HG03045 (cell line): ENCODE measurements around the gene FIGNL2.
"Not testable (repeated sequence)": the region's sequence is repeated elsewhere in the genome, so short reads cannot be mapped to it uniquely, and the experiment has no call there.

Experiments used
- ATAC-seq: cut with Tn5 transposase; IDR thresholded peaks from one replicate; pipeline ENCODE4 v1.9.1; 2021; ENCODE audit warnings: mild to moderate bottlenecking, moderate library complexity; ENCODE audit not compliant: unreplicated experiment

Gene FIGNL2

GRCh38 chr12:51819736-51820525, 28.6 kb downstream of the FIGNL2 start:
- ATAC-seq: no peak

DNA sequence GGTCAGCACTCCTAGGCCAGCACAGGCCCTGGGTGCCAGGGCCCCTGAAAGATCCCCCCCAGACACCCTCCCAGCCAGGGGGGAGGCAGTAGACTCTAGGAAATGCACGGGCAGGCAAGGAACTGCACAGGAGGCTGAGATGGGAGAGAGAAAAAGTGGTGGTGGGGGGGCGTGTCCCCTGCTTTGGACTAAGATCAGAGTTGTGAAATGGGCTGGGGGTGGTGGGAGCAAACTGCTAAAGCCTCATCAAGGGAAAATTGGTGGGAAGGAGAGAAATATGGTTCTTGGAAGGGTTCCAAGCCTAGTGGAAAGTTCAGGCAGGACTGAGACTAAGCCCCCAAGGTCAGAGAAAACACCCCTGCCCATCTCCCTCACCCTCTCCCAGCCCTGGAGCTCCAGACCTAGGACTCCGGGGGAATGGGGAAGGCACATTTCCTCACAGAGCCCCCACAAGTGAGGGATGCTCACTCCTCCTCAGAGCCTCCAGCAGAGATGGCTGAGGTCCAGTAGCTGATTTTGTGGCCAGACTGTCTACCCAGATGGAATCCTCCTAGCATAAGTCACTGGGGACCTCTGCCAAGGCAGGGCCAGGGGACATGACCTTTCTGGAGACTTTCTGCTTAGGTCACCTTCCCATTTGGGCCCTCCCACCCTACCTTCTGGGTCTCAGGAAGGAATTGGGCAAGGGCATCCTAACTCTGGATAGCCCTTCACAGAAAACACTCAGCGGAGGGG, 29.8 kb downstream of the FIGNL2 start:
- ATAC-seq: no peak

- no peak for ATAC-seq
These were observed 30.4 kb downstream of the FIGNL2 start for GRCh38 chr12:51818086-51818485.

- ATAC-seq: no peak
These were observed 31.2 kb downstream of the FIGNL2 start for GRCh38 chr12:51817027-51817953.

GRCh38 chr12:51815571-51815970, 32.9 kb downstream of the FIGNL2 start:
- ATAC-seq: no peak

- ATAC-seq: no peak
These were observed 34.0 kb downstream of the FIGNL2 start for GRCh38 chr12:51814311-51815088.

GRCh38 chr12:51813931-51814310, 34.6 kb downstream of the FIGNL2 start:
- no peak for ATAC-seq

- no peak for ATAC-seq
These were observed 35.6 kb downstream of the FIGNL2 start for GRCh38 chr12:51812871-51813270.

DNA sequence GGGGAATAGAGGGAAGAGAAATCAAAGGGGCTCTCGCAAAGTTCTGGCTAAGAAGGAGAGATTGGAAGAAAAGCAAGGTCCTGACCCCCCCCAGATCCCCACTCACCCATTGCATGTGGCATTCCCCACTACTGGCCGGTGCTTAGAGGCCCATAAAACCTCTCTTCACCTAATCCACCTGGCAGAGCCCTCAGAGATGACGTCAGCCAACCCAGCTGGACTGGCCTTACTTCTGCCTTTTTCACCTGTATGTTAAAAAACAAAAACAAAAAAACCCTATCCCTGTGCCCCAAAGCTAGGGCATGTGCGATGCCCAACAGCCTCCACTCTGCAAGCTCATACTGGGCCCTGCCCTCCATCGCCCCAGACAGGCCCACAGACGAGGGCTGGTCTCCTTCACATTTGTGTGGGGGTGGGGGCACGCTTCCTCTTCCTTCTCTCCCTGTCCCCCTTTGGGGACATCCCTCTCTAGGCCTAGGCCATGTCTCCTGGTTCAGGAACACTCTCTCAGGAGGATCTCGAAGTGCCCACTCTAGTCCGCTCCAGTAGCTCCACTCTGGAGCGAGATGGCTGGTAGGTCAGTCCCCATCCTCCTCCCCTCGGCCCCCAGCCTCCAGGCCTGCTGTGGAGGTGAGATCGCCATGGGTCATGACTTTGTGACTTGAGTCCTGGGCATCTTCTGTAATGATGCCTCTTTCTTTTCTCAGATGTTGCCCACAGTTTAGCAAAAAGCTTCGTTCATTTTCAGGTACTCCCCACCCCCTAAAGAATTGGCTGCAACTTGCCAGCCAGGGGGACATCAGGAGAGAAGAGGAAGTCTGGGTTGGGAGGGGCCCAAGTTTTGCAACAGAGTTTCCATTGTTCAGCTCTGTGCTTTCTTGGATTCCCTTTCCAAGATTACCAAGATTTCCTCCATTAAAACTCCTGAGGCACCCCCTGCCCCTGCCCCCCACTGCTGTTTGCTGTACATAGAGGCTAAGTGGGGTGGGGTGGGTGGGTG, 37.0 kb downstream of the FIGNL2 start:
- no peak for ATAC-seq

DNA sequence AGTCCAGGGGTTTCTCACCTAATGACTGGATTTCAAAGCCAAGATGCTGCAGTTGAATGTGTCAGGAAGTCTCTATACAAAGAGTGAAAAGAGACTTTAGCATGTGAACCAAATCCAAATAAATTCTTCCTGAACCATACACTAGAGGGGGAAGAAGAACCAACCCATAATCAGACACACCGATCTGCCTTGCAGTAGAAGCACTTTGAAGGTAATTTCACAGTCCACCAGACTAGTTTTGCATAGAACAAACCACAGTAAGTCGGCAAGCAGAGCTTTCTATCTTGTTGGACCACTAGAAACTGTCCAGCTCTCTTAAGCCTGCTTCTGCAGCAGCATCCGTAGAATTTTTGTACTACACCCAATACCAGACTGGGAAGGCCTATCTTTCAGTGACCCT, 39.3 kb downstream of the FIGNL2 start:
- no peak for ATAC-seq

- no peak for ATAC-seq
These were observed 41.6 kb downstream of the FIGNL2 start for GRCh38 chr12:51806896-51807295.

GRCh38 chr12:51801027-51801426, 47.5 kb downstream of the FIGNL2 start:
- ATAC-seq: no peak

GRCh38 chr12:51798501-51798900, 50.0 kb downstream of the FIGNL2 start:
- no peak for ATAC-seq

GRCh38 chr12:51798051-51798450, 50.5 kb downstream of the FIGNL2 start:
- not testable (repeated sequence) for ATAC-seq

GRCh38 chr12:51797301-51797700, 51.2 kb downstream of the FIGNL2 start:
- ATAC-seq: no peak

- ATAC-seq: no peak
These were observed 55.3 kb downstream of the FIGNL2 start for GRCh38 chr12:51793201-51793600.

GRCh38 chr12:51792417-51792816, 56.1 kb downstream of the FIGNL2 start:
- ATAC-seq: no peak

DNA sequence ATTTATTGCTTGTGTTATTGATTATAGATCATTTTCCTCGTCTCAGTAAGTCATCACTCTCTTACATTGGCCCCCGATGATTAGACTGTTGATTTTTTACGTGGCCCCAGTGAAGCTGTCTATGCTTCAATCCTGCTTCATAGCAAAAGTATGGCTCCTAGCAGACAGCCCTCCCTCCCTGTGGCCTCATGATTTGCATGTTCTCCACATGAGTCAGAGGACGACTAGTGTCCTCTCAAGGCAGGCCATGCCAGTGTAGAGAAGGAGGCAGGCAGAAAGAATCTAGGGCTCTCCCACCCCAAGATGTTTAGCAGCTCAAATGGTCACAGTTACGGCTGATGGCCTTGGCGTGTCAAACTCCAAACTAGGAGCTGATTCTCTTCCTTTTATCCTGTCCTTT, 59.6 kb downstream of the FIGNL2 start:
- ATAC-seq: no peak

DNA sequence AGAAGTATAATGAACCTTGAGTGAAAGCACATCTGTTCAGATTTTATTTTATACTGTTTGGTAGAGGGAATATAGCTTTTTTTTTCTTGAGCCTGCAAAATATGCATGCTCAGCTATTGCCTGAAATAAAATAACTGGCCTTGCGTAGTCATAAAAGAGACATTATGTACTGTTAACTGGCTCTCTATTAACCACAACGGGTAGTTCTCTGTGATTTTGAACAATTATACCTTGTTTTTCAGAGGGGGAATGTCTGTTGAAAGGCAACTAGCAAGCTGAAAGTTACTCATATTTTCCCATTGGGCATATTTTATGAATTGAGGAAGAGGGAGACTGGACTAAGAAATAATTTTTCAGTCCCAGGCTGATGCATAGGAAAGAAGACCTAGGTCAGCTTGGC, 62.6 kb downstream of the FIGNL2 start:
- ATAC-seq: no peak
